Mesenteric fat pad (tissue), 1 donor: ENCODE results near the gene CNTNAP1. TPM values are rescaled to one million over a fixed set of nuclear protein-coding genes. Genes with fewer than 3 reads are reported as not detected.
"Not testable (repeated sequence)": the region's sequence is repeated elsewhere in the genome, so short reads cannot be mapped to it uniquely, and the experiment has no call there.

Experiments
- DNase-seq: peaks from one replicate; pipeline ENCODE4 v3.0.0-alpha.2; 2020; ENCODE audit warnings: low spot score
- long read RNA-seq: library from polyadenylated mRNA; unstranded; transcript quantifications from one replicate; pipeline ENCODE4 v2.0.0, GENCODE V29; 2020
- total RNA-seq: library from RNA; stranded (reverse); fragmentation: NEBNext Ultra II Directional; extraction: Animal tissue kit (Norgen Biotek cat#: 25700); gene quantifications from one replicate; pipeline ENCODE4 v1.2.1, GENCODE V29; 2021
- donor health status: DM: yes; HTN: yes; CAD: no.

The CNTNAP1 gene
- 3.7 TPM for total RNA-seq
- long read RNA-seq, partial matches to known transcripts, result 0 of 5 reads
- long read RNA-seq, other reads (novel, unspliced or antisense), result 5 of 5 reads

- DNase-seq, result no peak
Observed at GRCh38 chr17:42681976-42682721, at the start of gene CNTNAP1. TSS of gene CNTNAP1 (plus strand) at chr17:42682531. CDS start at chr17:42682830, 299 bp downstream.

DNA sequence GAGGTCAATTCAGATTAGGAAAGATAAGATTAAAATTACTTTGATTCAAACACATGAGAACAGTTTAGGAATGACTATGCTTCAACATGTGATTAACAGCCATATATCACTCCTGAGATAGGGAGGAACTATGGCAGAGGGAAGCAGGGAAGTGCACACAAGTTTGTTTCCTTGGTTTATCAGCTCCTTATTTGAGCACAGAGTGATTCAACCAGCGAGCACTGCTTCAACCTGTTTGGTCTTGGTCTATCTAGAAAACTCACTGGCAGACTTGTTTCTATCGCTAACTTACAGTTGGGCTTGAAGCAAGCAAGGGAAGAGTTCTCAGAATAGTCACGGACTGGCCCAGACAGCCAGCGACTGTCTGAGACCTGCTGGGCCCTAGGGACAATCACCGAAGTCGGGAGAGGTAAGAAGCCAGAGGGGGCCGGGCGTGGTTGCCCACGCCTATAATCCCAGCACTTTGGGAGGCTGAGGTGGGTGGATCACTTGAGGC is 49.3 kb upstream of the CNTNAP1 start:
- no peak for DNase-seq

DNA sequence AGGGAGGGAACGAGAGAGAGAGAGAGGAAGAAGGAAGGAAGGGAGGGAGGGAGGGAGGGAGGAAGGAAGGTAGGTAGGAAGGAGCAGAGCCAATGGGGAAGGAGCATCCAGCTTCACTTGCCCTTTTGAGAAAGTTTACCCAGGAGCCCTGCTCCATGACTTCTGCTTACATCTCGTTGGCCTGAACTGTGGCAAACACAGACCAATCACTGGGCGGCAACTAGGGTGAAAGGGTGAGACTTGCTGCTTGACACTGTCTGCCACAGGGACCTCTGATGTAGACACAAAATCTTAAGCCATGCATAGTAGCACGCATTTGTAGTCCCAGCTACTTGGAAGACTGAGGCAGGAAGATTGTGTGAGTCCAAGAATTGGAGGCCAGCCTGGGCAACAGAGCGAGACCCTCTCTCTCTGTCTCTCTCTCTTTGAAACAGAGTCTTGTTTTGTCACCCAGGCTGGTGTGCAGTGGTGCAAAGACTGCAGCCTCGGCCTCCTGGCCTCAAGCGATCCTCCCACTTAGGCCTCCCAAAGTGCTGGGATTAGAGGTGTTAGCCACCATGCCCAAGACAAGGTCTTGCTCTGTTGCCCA is 42.7 kb upstream of the CNTNAP1 start:
- no peak for DNase-seq

DNA sequence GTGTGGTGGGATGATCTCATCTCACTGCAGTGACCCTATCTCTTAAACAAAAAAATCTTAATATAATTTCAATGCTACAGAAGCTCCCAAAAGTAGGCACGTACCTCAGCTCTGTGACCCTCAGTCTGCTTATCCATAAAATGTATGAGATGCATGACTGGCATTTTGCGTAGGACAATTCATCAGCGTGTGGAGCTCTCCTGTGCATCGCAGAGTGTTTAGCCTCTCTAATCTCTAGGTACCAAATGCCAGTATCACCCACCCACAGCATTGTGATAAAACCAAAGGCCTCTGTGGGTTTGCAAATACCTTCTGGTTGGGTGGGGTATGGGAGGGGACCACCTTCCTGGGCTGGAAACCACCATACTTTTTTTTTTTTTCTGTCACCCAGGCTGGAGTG is 42.2 kb upstream of the CNTNAP1 start:
- no peak for DNase-seq

- DNase-seq, result no peak
Observed at GRCh38 chr17:42642336-42642735, 40.0 kb upstream of the CNTNAP1 start.

- no peak for DNase-seq
Observed at GRCh38 chr17:42647778-42648177, 34.6 kb upstream of the CNTNAP1 start.

DNA sequence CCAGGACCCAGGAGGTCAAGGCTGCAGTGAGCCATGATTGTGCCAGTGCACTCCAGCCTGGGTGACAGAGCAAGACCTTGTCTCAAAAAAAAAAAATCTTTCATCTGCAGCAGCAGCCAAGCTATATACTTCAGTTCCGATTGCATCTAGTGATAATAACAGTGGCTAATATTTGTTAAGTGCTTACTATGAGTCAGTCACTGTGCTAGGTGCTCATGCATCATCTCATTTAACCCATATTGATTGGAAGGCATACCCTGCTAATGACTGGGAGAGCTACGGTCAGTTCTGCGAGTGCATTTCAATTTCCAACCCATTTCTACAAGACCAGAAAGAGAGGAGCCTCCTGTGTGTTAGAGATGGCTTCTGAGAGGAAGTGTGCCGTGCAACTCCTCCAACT is 30.9 kb upstream of the CNTNAP1 start:
- no peak for DNase-seq

DNA sequence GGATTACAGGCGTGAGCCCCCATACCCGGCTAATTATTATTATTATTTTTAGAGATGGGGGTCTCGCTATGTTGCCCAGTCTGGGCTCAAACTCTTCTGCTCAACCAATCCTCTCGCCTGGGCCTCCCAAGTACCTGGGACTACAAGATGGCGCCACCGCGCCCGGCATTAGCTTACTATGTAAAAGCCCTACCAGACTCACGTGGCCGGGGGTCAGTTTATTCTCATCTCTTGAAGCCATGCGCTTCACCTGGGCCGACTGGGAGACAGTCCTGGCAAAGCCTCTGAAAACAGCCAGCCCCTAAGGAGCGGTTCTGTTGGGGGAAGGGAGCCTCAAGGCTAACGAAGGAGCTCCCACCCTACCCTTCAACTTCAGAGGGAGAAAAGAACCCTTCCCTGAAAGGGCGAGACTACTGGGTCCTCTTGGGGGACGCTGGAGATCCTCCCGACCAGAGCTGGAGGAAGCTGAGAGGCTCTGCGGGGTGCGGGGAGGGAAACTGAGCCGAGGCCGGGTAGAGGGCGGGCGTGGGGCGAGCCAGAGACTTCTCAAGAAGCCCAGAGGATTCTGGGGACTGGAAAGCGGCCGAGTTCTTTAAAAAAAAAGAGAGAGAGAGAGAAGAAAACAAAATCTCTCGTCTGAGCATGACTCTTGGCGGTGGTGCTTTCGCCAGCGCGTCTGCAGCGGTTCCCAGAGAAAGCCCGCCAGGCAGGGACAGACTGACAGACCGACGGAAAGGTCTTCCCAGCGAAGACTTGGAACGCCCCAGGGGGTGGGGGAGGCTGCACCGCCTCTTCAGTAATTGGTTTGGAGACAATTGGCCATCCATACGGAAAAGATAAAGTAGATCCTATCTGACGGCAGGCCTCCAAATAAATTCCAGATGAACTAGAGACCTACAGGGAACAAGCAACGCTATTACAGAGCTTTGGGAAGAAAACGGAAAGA is 28.9 kb upstream of the CNTNAP1 start:
- DNase-seq, result no peak

GRCh38 chr17:42655528-42655927 is 26.8 kb upstream of the CNTNAP1 start:
- no peak for DNase-seq

- DNase-seq, result no peak
Observed at GRCh38 chr17:42657824-42658588, 24.3 kb upstream of the CNTNAP1 start.

- DNase-seq, result peak; percentile 94
Observed at GRCh38 chr17:42659079-42659931, 23.0 kb upstream of the CNTNAP1 start, which contains the start of gene TUBG2. TSS of gene TUBG2 (plus strand) at chr17:42659284. CDS start at chr17:42659504, 220 bp downstream.

DNA sequence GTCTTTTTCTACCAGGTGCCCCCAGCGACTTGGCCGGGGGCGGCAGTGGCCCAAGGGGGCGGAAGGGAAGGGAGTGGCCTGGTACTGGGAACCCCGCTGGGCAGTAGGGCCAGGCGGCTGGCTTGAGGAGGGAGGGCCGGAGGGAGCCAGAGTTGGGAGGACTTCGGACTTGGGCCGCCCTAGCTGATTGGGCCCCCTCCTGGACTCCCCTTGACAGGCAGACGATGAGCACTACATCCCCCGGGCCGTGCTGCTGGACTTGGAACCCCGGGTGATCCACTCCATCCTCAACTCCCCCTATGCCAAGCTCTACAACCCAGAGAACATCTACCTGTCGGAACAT is 22.4 kb upstream of the CNTNAP1 start:
- DNase-seq, result not testable (repeated sequence)

DNA sequence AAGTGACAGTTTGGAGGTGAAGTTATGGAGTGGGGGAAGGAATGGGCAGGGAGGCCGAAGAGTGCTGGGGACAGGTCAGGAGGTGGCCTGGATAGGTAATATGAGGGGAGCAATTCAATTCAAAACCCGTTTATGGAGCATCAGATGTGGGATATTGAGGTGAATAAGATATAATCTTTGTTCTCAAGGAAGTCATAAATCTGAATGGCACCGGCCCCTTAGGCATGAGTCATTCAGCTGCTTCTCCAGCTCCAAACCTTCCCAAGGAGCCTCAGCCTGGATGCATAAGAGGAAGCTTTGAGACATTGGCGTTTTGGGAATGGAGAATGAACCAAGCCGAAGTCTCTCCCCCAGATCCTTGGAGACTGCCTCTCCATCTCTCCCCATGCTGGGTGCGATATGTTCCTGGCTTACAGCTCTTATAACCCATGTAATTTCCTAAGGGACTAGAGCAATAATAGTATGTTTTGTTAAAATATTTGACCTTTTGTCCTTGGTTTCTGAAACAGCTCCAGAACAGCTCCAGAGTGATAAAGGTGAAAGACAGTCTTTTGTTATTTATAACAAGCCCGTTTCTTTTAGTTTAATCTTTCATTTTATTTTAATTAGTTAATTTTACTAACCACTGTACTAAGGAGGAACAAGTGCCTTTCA is 21.5 kb upstream of the CNTNAP1 start:
- DNase-seq, result no peak

DNA sequence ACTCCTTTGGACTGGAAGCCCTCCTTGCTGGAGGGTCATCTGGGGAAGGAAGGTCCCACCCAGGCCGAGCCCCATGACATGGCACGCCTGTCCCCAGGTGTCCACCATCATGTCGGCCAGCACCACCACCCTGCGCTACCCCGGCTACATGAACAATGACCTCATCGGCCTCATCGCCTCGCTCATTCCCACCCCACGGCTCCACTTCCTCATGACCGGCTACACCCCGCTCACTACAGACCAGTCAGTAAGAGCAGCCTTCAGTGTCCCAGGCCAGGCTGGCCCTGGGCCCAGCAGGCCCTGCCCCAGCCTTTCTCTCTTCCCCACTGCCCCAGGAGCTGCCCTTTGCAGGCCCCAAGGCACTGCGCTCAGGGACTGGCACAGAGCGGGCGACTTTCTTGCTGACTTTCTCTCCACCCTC is 16.7 kb upstream of the CNTNAP1 start:
- no peak for DNase-seq

GRCh38 chr17:42666126-42666525 is 16.2 kb upstream of the CNTNAP1 start:
- DNase-seq, result not testable (repeated sequence)

DNA sequence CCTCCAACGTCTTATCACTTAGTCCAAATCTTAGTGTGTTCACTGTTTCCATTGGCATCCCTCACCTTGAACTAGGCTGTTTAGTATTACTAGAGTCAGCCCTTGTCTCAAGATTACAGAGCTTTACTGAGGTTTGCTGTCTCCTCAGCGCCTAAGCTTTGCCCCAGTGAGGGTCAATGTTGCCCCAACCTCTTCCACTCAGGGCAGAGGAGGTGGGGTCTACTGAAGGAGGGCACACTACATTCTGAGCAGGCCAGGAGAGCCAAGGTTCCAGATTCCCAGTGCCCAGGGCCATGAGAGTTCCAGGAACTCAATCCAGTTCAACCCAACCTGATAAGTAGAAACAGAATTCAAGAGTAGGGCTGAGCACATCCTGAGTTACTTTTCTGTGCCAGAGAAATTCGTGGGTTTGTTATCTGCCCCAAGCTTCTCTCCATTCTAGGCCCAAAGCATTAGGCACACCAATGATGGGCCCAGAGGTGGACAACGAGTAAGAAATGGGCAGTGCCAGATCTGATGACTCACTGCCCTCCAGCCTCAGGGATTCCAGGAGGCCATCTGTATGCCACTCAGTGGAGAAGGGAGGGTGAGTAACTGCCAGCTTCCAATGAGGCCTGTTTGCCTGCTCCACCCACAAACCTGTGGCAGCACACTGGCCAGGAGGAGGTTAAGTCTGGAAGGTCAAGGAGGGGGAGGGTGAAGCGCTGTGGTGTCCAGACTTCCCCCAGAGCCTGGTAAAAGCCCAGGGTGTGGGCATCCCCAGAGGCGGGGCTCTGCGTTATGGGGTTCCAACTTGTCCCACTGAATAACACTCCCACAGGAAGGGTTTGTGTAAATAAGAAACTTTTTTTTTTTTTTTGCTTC is 15.0 kb upstream of the CNTNAP1 start:
- DNase-seq, result no peak

DNA sequence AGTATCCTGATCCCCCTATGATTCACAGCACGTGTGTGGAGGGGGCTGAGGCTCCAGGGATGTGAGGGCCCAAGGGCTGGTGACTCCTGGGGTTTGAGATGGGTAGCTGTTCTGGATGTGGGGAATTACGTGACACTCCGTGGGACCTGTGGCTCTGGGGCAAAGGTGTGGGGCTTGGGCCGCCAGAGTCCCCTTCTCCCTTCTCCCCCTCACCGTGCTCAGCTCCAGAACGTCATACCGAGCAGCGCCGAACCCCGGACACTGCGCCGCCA is 12.7 kb upstream of the CNTNAP1 start:
- no peak for DNase-seq

DNA sequence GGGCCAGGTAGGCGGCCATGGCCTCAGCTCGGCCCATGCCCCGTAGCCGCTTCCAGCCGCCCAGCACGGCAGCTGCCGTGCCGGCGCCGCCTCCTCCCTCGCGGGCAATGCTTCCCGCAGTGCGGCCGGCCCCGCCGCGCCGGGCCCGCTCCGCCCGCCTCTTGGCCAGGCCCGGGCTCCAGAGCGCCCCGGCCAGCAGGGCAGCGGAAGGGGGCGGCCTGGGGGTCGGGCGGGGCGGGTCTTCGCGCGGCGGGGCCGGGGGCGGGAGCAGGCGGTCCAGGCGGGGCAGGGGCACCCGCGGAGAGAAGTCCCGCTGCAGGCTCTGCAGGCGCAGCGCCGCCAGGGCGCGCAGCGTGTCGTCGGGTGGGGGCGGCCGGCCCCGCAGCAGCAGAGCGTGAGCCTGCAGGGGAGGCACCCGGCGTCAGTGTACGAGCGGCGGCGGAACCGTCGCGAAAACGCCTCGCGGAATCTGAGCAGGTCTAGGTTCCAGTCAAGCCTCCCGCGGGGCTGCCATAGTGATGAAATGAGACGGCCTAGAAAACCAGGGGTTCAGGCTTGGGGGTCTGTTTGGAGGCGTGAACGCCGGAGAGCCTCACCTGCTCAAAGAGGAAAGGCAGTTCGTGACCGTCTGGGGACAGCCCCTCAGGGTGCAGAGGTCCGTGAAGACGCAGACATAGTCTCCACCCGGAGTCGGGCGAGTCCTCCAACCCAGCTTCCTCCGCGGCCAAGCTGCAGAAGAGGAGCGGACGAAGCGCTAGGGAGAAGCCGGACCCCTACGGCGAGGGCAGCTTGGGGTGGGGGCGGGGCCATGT is 12.1 kb upstream of the CNTNAP1 start:
- no peak for DNase-seq
